Upper lobe of right lung (tissue), 1 donor: ENCODE data around the gene APP. TPM values are rescaled to one million over a fixed set of nuclear protein-coding genes. Genes with fewer than 3 reads are reported as not detected.

Experiments
- ATAC-seq: fragments of 200-7000 bp; cut with Tn5 transposase; one replicate; pipeline ENCODE4 v1.9.1; 2020; ENCODE audit warnings: mild to moderate bottlenecking, moderate library complexity
- DNase-seq: peaks from one replicate; pipeline ENCODE4 v3.0.0-alpha.2; 2020
- H3K27ac ChIP-seq: fragments of 200-600 bp; one replicate; pipeline ENCODE4 v1.8.0; 2022
- H3K27me3 ChIP-seq: fragments of 200-600 bp; one replicate; pipeline ENCODE4 v1.8.0; 2022; ENCODE audit warnings: mild to moderate bottlenecking
- H3K36me3 ChIP-seq: fragments of 200-600 bp; one replicate; pipeline ENCODE4 v1.8.0; 2022
- H3K4me1 ChIP-seq: fragments of 200-600 bp; one replicate; pipeline ENCODE4 v1.8.0; 2022
- H3K4me3 ChIP-seq: fragments of 200-600 bp; one replicate; pipeline ENCODE4 v1.8.0; 2022; ENCODE audit warnings: mild to moderate bottlenecking
- H3K9me3 ChIP-seq: fragments of 200-600 bp; one replicate; pipeline ENCODE4 v1.8.0; 2022
- CTCF ChIP-seq: fragments of 200-600 bp; IDR thresholded peaks from one replicate; pipeline ENCODE4 v1.8.0; 2022; ENCODE audit warnings: antibody characterized with exemption
- intact Hi-C: fragments of 100-400 bp; cut with DNase I; formaldehyde crosslinking; loops from one replicate; pipeline ENCODE4 v1.11.0; 2022
- total RNA-seq: library from RNA; stranded (reverse); fragmentation: NEBNext Ultra II Directional; extraction: Animal tissue kit (Norgen Biotek cat#: 25700); gene quantifications from one replicate; pipeline ENCODE4 v1.2.1, GENCODE V29; 2021
- donor health status: DM: no; HTN: yes; CAD: no; lungs with severe emphysema.

Gene APP
- total RNA-seq, 1 donor from 2014 or later = 480 TPM

- Histone ChIP-seq H3K4me1 (peaks cover 31% of the 10 kb centered on the region), H3K27ac (peak overlapping the region; percentile 63), H3K36me3 (no peaks in the 10 kb centered on the region), H3K9me3 (no peaks in the 10 kb centered on the region), H3K4me3 (no peak overlapping the region), H3K27me3 (no peaks in the 10 kb centered on the region)
- intact Hi-C loops = no loop called here
- TF ChIP-seq CTCF = no peak
- ATAC-seq (peak; percentile 76), DNase-seq (no peak)
These were observed 206.6 kb downstream of the APP start for GRCh38 chr21:25964015-25964414.

- H3K27me3 ChIP-seq = no peaks in the 10 kb centered on the region
- no peak for DNase-seq
- no peak for TF ChIP-seq CTCF
- no peaks in the 10 kb centered on the region for H3K9me3 ChIP-seq
- peak overlapping the region; percentile 63 for H3K27ac ChIP-seq
- intact Hi-C loops = no loop called here
- peaks cover 31% of the 10 kb centered on the region for H3K4me1 ChIP-seq
- peak; percentile 85 for ATAC-seq
- no peaks in the 10 kb centered on the region for H3K36me3 ChIP-seq
- no peak overlapping the region for H3K4me3 ChIP-seq
These were observed 207.4 kb downstream of the APP start for GRCh38 chr21:25963181-25963580.

GRCh38 chr21:25961042-25961441, 209.5 kb downstream of the APP start:
- H3K27ac ChIP-seq = no peak overlapping the region
- peaks cover 19% of the 10 kb centered on the region for H3K4me1 ChIP-seq
- DNase-seq (no peak), ATAC-seq (no peak)
- no peak for TF ChIP-seq CTCF
- intact Hi-C loops = no loop called here
- no peaks in the 10 kb centered on the region for H3K9me3 ChIP-seq
- H3K27me3 ChIP-seq = no peaks in the 10 kb centered on the region
- H3K4me3 ChIP-seq = no peak overlapping the region
- H3K36me3 ChIP-seq = no peaks in the 10 kb centered on the region

- H3K36me3 ChIP-seq = no peaks in the 10 kb centered on the region
- TF ChIP-seq CTCF = no peak
- intact Hi-C loops = no loop called here
- DNase-seq = no peak
- no peaks in the 10 kb centered on the region for H3K27me3 ChIP-seq
- no peaks in the 10 kb centered on the region for H3K9me3 ChIP-seq
- ATAC-seq = no peak
- H3K4me3 ChIP-seq = no peak overlapping the region
- no peak overlapping the region for H3K27ac ChIP-seq
- H3K4me1 ChIP-seq = peaks cover 19% of the 10 kb centered on the region
These were observed 210.2 kb downstream of the APP start for GRCh38 chr21:25960402-25960801.

GRCh38 chr21:25959799-25960198, 210.8 kb downstream of the APP start:
- intact Hi-C loops = no loop called here
- H3K4me3 ChIP-seq = no peak overlapping the region
- H3K27ac ChIP-seq = no peak overlapping the region
- peaks cover 19% of the 10 kb centered on the region for H3K4me1 ChIP-seq
- no peaks in the 10 kb centered on the region for H3K27me3 ChIP-seq
- DNase-seq (no peak), ATAC-seq (no peak)
- no peaks in the 10 kb centered on the region for H3K36me3 ChIP-seq
- H3K9me3 ChIP-seq = no peaks in the 10 kb centered on the region
- no peak for TF ChIP-seq CTCF

GRCh38 chr21:25956993-25957714, 213.4 kb downstream of the APP start:
- TF ChIP-seq CTCF = no peak

More at GRCh38 chr21:25956993-25957714, 213.4 kb downstream of the APP start:
- H3K9me3 ChIP-seq = no peaks in the 10 kb centered on the region
- ATAC-seq = no peak
- intact Hi-C loops = no loop called here
- no peak for DNase-seq
- H3K36me3 ChIP-seq = peaks cover 18% of the 10 kb centered on the region
- no peak overlapping the region for H3K27ac ChIP-seq
- H3K4me1 ChIP-seq = peaks cover 2% of the 10 kb centered on the region
- H3K27me3 ChIP-seq = no peaks in the 10 kb centered on the region
- H3K4me3 ChIP-seq = no peak overlapping the region
